DMS53 treated with DMSO at 0.1 percent for 48 hours (cell line): ENCODE measurements around the gene HCLS1.
"Not testable (repeated sequence)": the region's sequence is repeated elsewhere in the genome, so short reads cannot be mapped to it uniquely, and the experiment has no call there.

Experiments
- DNase-seq: peaks from one replicate; lab custom pipeline; 2025; ENCODE audit not compliant: unreplicated experiment; lab: John Stamatoyannopoulos, UW

The HCLS1 gene, protein sequence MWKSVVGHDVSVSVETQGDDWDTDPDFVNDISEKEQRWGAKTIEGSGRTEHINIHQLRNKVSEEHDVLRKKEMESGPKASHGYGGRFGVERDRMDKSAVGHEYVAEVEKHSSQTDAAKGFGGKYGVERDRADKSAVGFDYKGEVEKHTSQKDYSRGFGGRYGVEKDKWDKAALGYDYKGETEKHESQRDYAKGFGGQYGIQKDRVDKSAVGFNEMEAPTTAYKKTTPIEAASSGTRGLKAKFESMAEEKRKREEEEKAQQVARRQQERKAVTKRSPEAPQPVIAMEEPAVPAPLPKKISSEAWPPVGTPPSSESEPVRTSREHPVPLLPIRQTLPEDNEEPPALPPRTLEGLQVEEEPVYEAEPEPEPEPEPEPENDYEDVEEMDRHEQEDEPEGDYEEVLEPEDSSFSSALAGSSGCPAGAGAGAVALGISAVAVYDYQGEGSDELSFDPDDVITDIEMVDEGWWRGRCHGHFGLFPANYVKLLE

GRCh38 chr3:121660356-121661171 is at the start of gene HCLS1:
HCLS1 (minus strand) TSS chr3:121660903; CDS start chr3:121658347, 2,556 bp downstream.
- no peak for DNase-seq

GRCh38 chr3:121710347-121710746 is 49.6 kb upstream of the HCLS1 start:
- DNase-seq: no peak

- DNase-seq: no peak
Measured at GRCh38 chr3:121707531-121708273, 47.0 kb upstream of the HCLS1 start.

GRCh38 chr3:121705541-121705940 is 44.8 kb upstream of the HCLS1 start:
- no peak for DNase-seq

DNA sequence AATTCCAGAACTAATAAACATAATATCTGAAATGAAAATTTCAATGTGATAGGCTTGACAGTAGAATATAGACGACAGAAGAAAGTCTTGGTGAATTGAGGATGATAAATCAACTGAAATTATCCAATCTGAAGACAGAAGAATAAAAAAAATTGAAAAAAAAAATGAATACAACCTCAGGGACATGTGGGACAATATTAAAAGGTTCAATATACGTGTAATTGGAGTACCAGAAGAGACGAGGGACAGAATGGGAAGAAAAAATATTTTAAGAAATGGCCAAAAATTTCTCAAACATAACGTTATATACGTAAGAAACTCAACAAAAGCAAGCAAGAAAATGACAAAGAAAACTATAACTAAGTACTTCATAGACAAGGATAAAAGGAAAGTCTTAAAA is 43.3 kb upstream of the HCLS1 start:
- DNase-seq: no peak

DNA sequence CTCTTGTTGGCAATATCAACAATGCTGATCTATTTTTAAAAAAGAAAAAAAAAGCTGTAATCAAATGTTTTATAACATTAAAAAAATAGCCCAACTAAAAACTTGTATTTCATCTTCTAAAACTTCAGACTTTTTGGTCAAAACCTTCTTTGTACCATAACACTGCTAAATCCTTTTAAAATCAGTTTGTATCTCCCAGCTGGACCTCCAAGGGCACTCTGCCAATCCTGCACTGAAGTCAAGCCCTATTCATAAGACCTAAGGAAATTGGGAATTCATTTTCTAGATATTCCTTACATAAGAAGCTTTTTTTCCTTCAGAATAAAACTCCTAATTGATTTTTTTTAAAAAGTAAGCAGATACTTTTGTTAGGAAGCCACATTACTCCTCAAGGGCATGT is 38.2 kb upstream of the HCLS1 start:
- DNase-seq: no peak

- no peak for DNase-seq
Measured at GRCh38 chr3:121698476-121698875, 37.8 kb upstream of the HCLS1 start.

GRCh38 chr3:121696186-121696585 is 35.5 kb upstream of the HCLS1 start:
- DNase-seq: no peak

GRCh38 chr3:121692010-121692699 is 31.5 kb upstream of the HCLS1 start:
- DNase-seq: no peak

GRCh38 chr3:121690777-121691405 is 30.2 kb upstream of the HCLS1 start:
- DNase-seq: no peak

GRCh38 chr3:121688747-121689146 is 28.0 kb upstream of the HCLS1 start:
- not testable (repeated sequence) for DNase-seq

DNA sequence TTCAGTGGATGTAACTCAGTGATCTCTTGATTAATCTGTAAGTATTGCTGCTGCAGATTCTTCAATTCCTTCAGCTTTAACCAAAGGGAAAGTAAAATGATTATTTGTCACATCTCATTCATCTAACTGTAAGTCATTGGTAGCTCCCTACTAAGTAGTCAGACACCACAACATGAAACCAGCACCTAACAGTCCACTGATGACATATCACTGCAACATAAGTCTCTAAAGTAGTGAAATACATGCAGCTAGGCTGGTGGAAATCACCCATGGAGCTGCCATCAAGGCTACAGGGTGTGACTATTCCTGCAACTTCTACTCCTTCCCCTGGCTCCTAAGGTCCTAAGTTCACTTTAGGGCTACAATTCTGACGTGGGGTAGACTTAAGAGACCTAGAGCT is 21.1 kb upstream of the HCLS1 start:
- DNase-seq: no peak

- no peak for DNase-seq
Measured at GRCh38 chr3:121677141-121677540, 16.4 kb upstream of the HCLS1 start.

DNA sequence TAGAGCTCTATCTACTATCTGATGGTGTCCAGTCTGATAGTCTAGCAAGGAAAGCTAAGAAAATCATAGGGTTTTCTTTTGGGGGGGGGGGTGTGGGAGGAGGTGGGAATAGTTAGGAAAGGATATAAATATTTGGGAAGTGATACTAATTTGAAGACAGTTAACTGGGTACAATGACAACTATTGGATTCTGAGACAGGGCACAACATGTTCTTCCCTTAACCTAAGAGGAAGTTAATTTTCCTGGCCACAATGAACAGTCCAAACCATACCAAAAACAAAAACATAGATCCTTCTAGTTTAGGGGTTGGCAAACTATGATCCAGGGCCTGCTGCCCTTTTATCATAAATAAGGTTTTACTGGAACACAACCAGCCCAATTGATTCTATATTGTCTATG is 10.0 kb upstream of the HCLS1 start:
- no peak for DNase-seq

GRCh38 chr3:121667333-121667732 is 6.6 kb upstream of the HCLS1 start:
- DNase-seq: no peak

DNA sequence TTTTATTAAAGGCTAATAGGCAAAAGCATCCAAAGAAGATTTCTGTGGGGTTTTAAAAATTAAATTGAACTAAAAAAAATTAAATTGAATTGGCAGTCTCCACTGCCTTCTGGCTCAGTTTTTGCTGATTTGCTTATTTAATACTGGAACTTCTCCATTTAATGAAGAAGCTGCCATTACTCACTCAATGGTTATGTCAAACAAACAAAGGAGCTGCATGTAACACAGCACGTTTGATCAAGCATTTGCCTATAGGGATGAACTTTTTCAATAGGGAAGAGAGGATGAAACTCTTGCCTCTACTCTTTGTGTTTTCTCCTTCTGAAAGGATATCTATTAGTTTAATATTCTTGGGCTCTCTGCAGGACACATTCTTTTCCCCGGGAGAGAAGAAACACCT is 4.8 kb upstream of the HCLS1 start:
- DNase-seq: no peak

DNA sequence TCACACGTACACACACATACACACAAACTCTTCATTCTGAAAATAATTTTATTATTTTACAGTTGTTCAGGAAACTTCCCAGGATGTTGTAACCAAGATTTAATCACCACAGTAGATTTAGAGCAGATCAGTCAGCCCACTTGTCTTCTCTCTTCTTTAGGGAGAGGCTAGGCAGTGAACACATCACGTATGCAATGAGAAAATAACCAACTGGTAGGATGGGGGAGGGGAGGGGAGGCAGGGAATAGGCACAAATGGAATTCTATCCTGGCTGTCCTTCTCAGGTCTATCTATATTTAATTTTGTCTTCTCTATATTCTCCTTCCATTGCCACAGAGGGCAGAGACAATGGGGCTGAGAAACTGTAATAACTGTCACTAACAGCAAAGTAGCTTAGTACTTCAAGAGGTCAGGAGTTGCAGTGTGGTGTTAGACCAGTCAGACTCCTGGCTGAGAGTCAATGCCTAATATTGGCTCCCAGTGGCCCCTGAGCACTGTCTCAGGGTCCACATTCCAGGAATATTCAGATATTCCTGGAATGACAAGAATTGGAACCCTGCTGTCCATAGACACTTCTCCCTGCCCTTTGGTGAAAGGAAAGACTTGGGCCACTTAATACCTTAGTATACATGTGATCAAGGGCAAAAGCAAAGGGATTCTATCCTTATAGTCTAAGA is 2.6 kb upstream of the HCLS1 start:
- DNase-seq: no peak

DNA sequence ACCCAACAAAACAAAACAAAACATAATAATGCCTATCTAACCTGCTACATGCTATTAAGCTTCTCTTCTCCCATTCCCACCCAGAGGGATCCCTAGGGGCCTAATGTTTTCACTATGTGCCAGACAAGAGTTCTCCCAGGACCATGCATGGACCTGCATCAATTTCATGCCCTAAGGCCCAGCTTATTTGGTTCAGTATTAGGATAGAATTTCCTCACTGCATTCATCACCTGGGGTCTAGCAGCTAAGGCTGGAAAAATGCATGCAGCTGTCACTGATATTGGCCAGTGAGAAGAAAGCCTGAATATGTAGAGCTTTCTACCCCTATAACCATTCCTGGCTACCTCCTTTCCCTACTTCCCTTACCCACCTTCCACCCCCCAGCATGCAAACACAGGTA is 2.0 kb upstream of the HCLS1 start:
- no peak for DNase-seq

- DNase-seq: no peak
Measured at GRCh38 chr3:121661376-121661775, 673 bp upstream of the HCLS1 start.

GRCh38 chr3:121659586-121659985 is 1.1 kb downstream of the HCLS1 start:
- no peak for DNase-seq
